ENCODE data around the gene DPP6. TPM values are rescaled to one million over a fixed set of nuclear protein-coding genes. Genes with fewer than 3 reads are reported as not detected.

DPP6 gene
- polyA plus RNA-seq, 1 of the 3 experiments (the other 2 are of a cell fraction): not detected

DNA sequence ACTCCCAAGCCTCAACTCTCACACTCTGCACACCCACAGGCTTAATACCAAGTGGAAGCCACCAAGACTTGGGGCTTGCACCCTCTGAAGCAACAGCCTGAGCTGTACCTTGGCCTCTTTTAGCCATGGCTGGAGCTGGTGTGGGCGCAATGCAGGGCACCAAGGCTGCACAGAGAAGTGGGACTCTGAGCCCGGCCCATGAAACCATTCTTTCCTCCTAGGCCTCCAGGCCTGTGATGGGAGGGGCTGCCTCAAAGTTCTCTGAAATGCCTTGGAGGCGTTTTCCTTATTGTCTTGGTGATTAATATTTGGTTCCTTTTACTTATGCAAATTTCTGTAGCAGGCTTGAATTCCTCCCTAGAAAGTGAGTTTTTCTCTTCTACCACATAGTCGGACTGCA is 674.2 kb downstream of the DPP6 start:
- POLR2A ChIA-PET: no interaction called here
- Histone ChIP-seq H3K27me3 (ENCODE audit: insufficient read depth) (no peaks in the 10 kb centered on the region), H3K9me3 (peaks cover 9% of the 10 kb centered on the region; the same call in 1 of the 2 replicates), H3F3A (replicated peaks; ENCODE audit: insufficient read depth) (no peaks in the 10 kb centered on the region), H3K9ac (no peak overlapping the region), H3K27ac (ENCODE audit: low read depth in 2 of 2, low read length in 1 of 2) (no peak overlapping the region), H3K9me2 (no peaks in the 10 kb centered on the region), H3K4me1 (ENCODE audit: control insufficient read depth in 1 of 2, insufficient read depth in 2 of 2, low read depth in 1 of 2, low read length in 1 of 2) (no peaks in the 10 kb centered on the region), H3K79me2 (ENCODE audit: insufficient read depth) (no peaks in the 10 kb centered on the region), H2AFZ (ENCODE audit: low read depth) (no peak overlapping the region), H3K4me2 (no peak overlapping the region), H3K4me3 (ENCODE audit: low read depth in 2 of 2, low read length in 1 of 2) (no peak overlapping the region), H3K36me3 (replicated peaks in 1 of 2; ENCODE audit: control insufficient read depth in 1 of 2, insufficient read depth in 2 of 2, low read length in 1 of 2) (no peaks in the 10 kb centered on the region), H4K20me1 (ENCODE audit: insufficient read depth) (no peaks in the 10 kb centered on the region)
- CTCF ChIA-PET: interaction anchor here (14.6 kb wide), 1 partner anchor 17 kb away, joined by 149 read pairs; no protein-coding TSS in a partner anchor
- TF ChIP-seq RFX5 (IDR thresholded peaks at IDR 0.05; ENCODE audit: low read length) (no peak), FOXM1 (IDR thresholded peaks at IDR 0.05; ENCODE audit: low read depth) (no peak), NRF1 (IDR thresholded peaks at IDR 0.05; ENCODE audit: low read depth, low read length) (no peak), TCF12 (IDR thresholded peaks at IDR 0.05) (no peak), GATA2 (CRISPR knock-in tag; IDR thresholded peaks at IDR 0.05) (no peak), SMC3 (IDR thresholded peaks at IDR 0.05; ENCODE audit: low read depth, low read length) (no peak), YY1 (IDR thresholded peaks at IDR 0.05; ENCODE audit: low read depth) (no peak), MEF2A (IDR thresholded peaks at IDR 0.05; ENCODE audit: borderline replicate concordance, low read depth) (no peak), TEAD4 (IDR thresholded peaks at IDR 0.05; ENCODE audit: borderline replicate concordance, insufficient read depth) (no peak), EZH2phosphoT487 (IDR thresholded peaks at IDR 0.05; ENCODE audit: borderline replicate concordance, low read depth) (no peak), FOXJ3 (CRISPR knock-in tag; IDR thresholded peaks at IDR 0.05) (no peak)
- TF ChIP-seq, protein P1, sequence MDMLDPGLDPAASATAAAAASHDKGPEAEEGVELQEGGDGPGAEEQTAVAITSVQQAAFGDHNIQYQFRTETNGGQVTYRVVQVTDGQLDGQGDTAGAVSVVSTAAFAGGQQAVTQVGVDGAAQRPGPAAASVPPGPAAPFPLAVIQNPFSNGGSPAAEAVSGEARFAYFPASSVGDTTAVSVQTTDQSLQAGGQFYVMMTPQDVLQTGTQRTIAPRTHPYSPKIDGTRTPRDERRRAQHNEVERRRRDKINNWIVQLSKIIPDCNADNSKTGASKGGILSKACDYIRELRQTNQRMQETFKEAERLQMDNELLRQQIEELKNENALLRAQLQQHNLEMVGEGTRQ (IDR thresholded peaks at IDR 0.05; ENCODE audit: borderline replicate concordance, low read depth, low read length): no peak
- TF ChIP-seq, protein P2, sequence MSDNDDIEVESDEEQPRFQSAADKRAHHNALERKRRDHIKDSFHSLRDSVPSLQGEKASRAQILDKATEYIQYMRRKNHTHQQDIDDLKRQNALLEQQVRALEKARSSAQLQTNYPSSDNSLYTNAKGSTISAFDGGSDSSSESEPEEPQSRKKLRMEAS (IDR thresholded peaks at IDR 0.05; ENCODE audit: low read depth): no peak
- DNase-seq: no peak
- 27% methylated on average over 3 of the region's 4 CpGs for WGBS (ENCODE audit: low lambda C conversion rate)

DNA sequence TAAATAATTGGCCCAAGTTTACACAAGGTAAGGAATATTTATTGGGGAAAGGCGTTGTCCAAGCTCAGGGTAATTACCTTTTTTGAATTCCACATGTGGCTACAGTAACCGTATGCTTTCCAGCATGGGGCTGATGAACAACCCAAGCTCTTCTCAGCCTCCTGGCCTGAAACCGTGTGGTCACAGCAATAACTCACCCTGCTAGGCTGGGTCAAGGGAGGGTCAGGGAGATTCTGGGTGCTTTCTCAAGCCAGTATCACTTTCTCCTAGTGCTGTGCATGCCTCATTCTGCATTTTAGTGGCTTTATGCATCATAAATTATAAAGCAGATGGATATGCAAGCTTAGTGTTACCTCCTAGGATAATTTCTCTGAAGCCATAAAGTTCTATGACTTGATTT is 676.9 kb downstream of the DPP6 start:
- Histone ChIP-seq H3K27ac (ENCODE audit: low read depth in 2 of 2, low read length in 1 of 2) (no peak overlapping the region), H2AFZ (ENCODE audit: low read depth) (no peak overlapping the region), H3K4me1 (ENCODE audit: control insufficient read depth in 1 of 2, insufficient read depth in 2 of 2, low read depth in 1 of 2, low read length in 1 of 2) (no peaks in the 10 kb centered on the region), H3K4me3 (ENCODE audit: low read depth in 2 of 2, low read length in 1 of 2) (no peak overlapping the region), H3K9ac (no peak overlapping the region), H3F3A (replicated peaks; ENCODE audit: insufficient read depth) (no peaks in the 10 kb centered on the region), H4K20me1 (ENCODE audit: insufficient read depth) (no peaks in the 10 kb centered on the region), H3K9me3 (peaks cover 9% of the 10 kb centered on the region; the same call in 1 of the 2 replicates), H3K36me3 (replicated peaks in 1 of 2; ENCODE audit: control insufficient read depth in 1 of 2, insufficient read depth in 2 of 2, low read length in 1 of 2) (no peaks in the 10 kb centered on the region), H3K9me2 (no peaks in the 10 kb centered on the region), H3K4me2 (no peak overlapping the region), H3K27me3 (ENCODE audit: insufficient read depth) (no peaks in the 10 kb centered on the region), H3K79me2 (ENCODE audit: insufficient read depth) (no peaks in the 10 kb centered on the region)
- WGBS (ENCODE audit: low lambda C conversion rate): 29% methylated on average over 3 of the region's 3 CpGs
- CTCF ChIA-PET: interaction anchor here (0.9 to 14.6 kb wide), 3 partner anchors 12 to 50 kb away, joined by 3 to 149 read pairs (median 4); no protein-coding TSS in a partner anchor
- no peak for DNase-seq
- POLR2A ChIA-PET: no interaction called here
- no peak for TF ChIP-seq RFX5 (IDR thresholded peaks at IDR 0.05; ENCODE audit: low read length)
- TF ChIP-seq POLR2AphosphoS5 (IDR thresholded peaks at IDR 0.05; ENCODE audit: low read depth, low read length): no peak
- no peak for TF ChIP-seq NRF1 (IDR thresholded peaks at IDR 0.05; ENCODE audit: low read depth, low read length)
- TF ChIP-seq CHD2 (IDR thresholded peaks at IDR 0.05; ENCODE audit: low read length, partially characterized antibody): no peak
- no peak for TF ChIP-seq YY1 (IDR thresholded peaks at IDR 0.05; ENCODE audit: low read depth)
